Epithelial cell of proximal tubule (primary cell): ENCODE results near the gene PDAP1. TPM values are rescaled to one million over a fixed set of nuclear protein-coding genes. Genes with fewer than 3 reads are reported as not detected.

Experiments used
- DNase-seq: peaks from one replicate; pipeline ENCODE4 v3.0.0-alpha.2; 2011; ENCODE audit warnings: low read depth
- H3K4me3 ChIP-seq: 2 replicates; pipeline ENCODE4 v1.5.1; 2011; ENCODE audit warnings: low read depth, mild to moderate bottlenecking, low read length
- total RNA-seq: library from RNA; depleted of rRNA; stranded (reverse); fragments of >200 nt; gene quantifications from 2 replicates; pipeline ENCODE4 v1.2.3, GENCODE V29; 2015
- TF ChIP-seq, protein P1 (sequence below): conservative IDR thresholded peaks from 2 replicates; pipeline ENCODE4 v1.5.1; 2012; ENCODE audit warnings: low read depth, mild to moderate bottlenecking, low read length

PDAP1 gene
- total RNA-seq, 1 donor from 2014 or later: 123 TPM

DNA sequence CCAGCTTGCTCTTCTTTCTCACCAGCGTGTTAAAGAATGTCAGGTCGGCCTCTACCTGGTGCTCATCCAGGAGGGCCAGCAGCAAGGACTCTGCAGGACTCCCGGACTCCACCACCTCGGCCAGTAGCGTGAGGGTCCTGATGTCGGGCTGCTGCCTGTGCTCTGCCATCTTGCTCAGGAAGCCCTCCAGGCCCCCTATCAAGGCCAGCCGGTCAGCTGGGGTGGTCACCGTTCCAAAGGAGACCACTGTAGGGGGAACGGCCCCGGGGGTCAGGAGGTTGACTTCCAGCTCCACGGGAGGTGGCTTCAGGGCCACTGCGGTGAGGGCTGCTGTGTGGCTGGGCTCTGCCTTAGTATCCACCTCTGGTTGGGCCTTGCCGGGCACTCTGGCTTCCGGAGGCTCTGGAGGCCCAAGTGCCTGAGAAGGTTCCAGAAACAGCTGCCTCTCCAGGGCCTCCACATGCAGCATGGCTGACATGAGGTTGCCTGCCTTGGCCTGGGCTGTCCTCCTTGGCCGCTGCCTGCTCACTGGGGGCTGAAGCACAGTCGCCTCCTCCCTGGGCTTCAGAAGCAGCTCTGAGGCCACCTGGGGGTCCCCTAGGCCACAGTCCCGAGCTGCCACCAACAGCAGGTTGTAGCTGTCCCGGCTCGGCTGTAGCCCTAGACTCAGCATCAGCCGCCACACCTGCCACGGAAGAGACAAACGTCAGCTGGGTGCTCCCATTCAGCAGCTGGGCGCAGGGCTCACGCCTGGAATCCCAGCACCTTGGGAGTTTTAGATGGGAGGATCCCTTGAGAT, 16.7 kb upstream of the PDAP1 start:
- no peak overlapping the region for H3K4me3 ChIP-seq
- DNase-seq: no peak
- TF ChIP-seq, protein P1, sequence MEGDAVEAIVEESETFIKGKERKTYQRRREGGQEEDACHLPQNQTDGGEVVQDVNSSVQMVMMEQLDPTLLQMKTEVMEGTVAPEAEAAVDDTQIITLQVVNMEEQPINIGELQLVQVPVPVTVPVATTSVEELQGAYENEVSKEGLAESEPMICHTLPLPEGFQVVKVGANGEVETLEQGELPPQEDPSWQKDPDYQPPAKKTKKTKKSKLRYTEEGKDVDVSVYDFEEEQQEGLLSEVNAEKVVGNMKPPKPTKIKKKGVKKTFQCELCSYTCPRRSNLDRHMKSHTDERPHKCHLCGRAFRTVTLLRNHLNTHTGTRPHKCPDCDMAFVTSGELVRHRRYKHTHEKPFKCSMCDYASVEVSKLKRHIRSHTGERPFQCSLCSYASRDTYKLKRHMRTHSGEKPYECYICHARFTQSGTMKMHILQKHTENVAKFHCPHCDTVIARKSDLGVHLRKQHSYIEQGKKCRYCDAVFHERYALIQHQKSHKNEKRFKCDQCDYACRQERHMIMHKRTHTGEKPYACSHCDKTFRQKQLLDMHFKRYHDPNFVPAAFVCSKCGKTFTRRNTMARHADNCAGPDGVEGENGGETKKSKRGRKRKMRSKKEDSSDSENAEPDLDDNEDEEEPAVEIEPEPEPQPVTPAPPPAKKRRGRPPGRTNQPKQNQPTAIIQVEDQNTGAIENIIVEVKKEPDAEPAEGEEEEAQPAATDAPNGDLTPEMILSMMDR: no peak

DNA sequence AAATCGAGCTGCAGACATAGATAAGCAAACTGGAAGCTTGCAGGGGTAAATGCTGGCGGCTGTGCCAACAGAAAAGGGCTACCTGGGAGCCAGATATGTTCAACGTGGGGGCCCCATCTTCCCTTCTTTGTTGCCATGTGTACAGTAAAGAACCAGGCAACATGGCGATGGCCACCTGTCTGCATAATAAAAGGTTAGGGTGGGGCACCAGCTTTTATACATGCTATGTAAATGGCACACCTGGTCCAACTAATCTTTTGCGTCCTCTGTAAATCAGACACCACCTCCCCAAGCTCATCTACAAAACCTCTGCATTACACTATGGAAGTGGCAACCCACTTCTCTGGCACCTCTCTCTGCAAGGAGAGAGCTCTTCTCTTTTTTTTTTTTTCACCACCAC, 14.2 kb upstream of the PDAP1 start:
- TF ChIP-seq, protein P1: no peak
- DNase-seq: no peak
- no peak overlapping the region for H3K4me3 ChIP-seq

DNA sequence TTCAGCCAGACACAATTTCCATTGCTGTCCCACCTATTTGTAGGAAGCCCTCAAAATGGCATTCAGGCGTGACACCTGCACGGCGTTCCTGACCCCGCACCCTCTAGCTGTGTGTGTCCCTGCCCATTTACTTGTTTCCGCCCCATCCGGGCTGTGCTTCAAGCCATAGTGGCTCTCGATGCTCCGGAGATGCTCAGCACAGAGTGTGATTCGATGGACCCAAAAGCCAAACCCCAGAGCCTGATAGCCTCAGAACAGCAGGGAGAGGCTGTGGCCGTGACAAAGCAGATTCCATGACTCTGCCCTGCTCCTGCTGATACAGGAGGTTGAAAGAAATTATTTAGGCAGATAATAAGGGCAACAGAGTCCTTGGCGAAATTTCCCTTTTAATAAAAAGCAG, 13.8 kb upstream of the PDAP1 start:
- no peak overlapping the region for H3K4me3 ChIP-seq
- no peak for DNase-seq
- TF ChIP-seq, protein P1: no peak

DNA sequence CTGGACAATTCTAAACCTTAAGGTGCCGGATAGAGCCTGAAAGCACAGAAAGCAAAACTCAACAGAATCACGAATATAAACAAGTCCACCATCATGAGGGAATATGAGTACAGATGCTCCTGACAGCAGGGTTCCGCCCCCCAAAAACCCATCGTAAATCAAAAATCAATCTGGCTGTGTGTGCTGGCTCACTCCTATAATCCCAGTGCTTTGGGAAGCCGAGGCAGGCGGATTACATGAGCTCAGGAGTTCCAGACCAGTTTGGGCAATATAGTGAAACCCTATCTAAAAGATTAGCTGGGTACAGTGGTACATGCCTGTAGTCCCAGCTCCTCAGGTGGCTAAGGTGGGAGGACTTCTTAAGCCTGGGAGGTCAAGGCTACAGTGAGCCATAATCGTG, 12.6 kb upstream of the PDAP1 start:
- H3K4me3 ChIP-seq: no peak overlapping the region
- no peak for DNase-seq
- TF ChIP-seq, protein P1: no peak

DNA sequence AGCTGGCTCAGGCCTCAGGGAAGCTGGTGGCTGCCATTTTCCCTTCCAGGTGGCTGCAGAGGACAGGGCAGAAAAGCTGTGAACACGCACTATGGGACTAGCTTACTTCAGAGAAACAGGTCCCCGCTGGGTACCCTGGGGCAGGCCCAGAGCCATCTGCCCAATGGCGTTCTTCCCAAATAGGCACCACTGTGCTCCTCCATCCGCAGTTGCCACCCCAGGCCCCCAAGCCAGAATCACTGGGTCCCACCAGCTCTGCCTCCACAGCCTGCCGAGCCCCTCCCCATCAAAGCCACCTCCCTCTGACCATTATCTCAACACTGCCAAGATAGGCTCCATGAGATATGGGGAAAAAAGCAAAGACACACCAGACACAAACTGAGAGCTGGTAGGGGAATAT, 11.8 kb upstream of the PDAP1 start:
- H3K4me3 ChIP-seq: no peak overlapping the region
- TF ChIP-seq, protein P1: no peak
- DNase-seq: no peak

DNA sequence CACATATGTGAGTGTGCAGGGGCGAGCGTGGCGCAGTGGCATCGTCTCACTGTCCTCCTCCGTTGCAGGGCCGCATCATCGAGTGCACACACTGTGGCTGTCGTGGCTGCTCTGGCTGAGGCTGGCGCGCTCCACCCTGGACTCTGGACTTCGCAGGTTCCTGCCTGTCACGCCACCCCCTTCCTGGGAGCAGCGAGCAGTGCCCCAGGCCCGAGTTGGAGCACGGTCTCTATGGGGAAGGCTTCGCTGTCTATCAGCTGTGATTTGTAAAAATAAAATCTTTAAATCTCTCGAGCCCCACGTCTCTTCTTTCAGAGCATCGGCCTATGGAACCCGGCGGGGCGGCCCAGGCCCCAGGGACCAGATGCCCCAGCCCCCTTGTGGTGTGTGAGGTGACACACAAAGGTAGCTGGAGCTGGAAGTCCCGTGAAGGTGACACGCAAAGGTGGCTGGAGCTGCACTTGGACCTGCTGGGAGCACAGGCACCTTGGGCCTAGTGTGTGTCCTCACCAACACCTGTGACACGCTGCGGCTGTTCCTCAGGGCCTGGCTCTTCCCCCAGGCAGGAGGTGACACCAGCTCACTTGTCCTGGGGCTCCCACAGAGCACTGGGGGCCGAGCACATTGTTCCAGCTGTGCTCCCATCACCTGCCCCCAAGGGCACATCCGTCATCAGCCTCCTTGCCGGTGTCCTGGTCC, 11.1 kb upstream of the PDAP1 start:
- TF ChIP-seq, protein P1: no peak
- no peak for DNase-seq
- H3K4me3 ChIP-seq: no peak overlapping the region

DNA sequence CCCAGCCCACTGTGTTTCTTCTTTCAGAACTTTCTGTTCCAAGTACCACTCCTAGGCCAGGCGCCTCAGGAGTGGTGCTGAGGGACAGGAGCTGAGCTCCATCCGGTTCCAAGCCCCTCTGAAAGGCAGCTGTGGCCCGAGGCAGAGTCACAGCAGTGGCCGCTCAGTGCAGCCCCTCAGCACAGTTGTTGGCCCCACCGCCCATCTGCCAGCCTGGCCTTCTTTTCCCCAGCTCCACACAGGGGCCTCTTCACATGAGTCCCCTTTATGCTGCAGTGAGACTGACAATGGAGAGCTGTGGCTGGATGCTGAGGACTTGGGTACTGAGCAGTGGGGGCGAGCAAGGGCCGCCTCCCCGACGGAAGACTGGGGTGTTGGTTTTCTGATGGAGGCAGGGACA, 9.9 kb upstream of the PDAP1 start:
- H3K4me3 ChIP-seq: no peak overlapping the region
- TF ChIP-seq, protein P1: no peak
- no peak for DNase-seq
